ENCODE measurements around the gene TJP1. TPM values are rescaled to one million over a fixed set of nuclear protein-coding genes. Genes with fewer than 3 reads are reported as not detected.

The TJP1 gene
- total and polyA plus RNA-seq, 2 of the 8 experiments (the other 6 are each of a cell fraction or from before 2014, with no cell fraction given): 46.3 to 138 TPM

GRCh38 chr15:29864501-29864900, 42.2 kb upstream of the TJP1 start (continued):
- TF ChIP-seq CHD7 (IDR thresholded peaks at IDR 0.05; ENCODE audit: insufficient replicate concordance, low read length) (no peak), HDAC6 (IDR thresholded peaks at IDR 0.05; ENCODE audit: low read depth, low read length) (no peak), SIN3A (conservative IDR thresholded peaks at IDR 0.05 in 1 of 2, IDR thresholded peaks at IDR 0.05 in 1 of 2; ENCODE audit: low read depth in 1 of 2, low read length in 2 of 2) (no peak), POU5F1 (IDR thresholded peaks at IDR 0.05; ENCODE audit: low read depth, low read length) (no peak)
